DOHH2 (cell line): Measurements from ENCODE around the gene SRA1.
A peak's percentile ranks its signal among the peaks of the same experiment; 100 is the strongest.

ENCODE experiments used
- H3F3A ChIP-seq: fragments of 200-600 bp; sonication (generic), shearing (Covaris generic); 2 replicates; pipeline ENCODE4 v1.6.0; 2016; ENCODE audit warnings: antibody characterized with exemption, mild to moderate bottlenecking; ENCODE audit not compliant: control insufficient read depth, insufficient read depth
- H3K27ac ChIP-seq: fragments of 200-600 bp; sonication (generic); 2 replicates; pipeline ENCODE4 v1.5.1; 2014; ENCODE audit warnings: low read depth, mild to moderate bottlenecking, low read length, moderate library complexity
- H3K27me3 ChIP-seq: fragments of 200-600 bp; sonication (generic); 2 replicates; pipeline ENCODE4 v1.6.1; 2014; ENCODE audit warnings: mild to moderate bottlenecking, low read length, mixed read lengths; ENCODE audit not compliant: control insufficient read depth
- H3K36me3 ChIP-seq: fragments of 200-600 bp; sonication (generic); 2 replicates; pipeline ENCODE4 v1.6.1; 2014; ENCODE audit warnings: mild to moderate bottlenecking, low read length, moderate library complexity, mixed read lengths; ENCODE audit not compliant: control insufficient read depth
- H3K4me1 ChIP-seq: fragments of 200-600 bp; sonication (generic); 2 replicates; pipeline ENCODE4 v1.6.1; 2014; ENCODE audit warnings: mild to moderate bottlenecking, low read length, mixed read lengths; ENCODE audit not compliant: control insufficient read depth
- H3K4me2 ChIP-seq: fragments of 200-600 bp; sonication (generic); 2 replicates; pipeline ENCODE4 v1.6.0; 2014; ENCODE audit warnings: mild to moderate bottlenecking, low read length, moderate library complexity
- H3K4me3 ChIP-seq: fragments of 200-600 bp; sonication (generic); 2 replicates; pipeline ENCODE4 v1.5.1; 2014; ENCODE audit warnings: mild to moderate bottlenecking, low read length, mixed read lengths
- H3K79me2 ChIP-seq: fragments of 200-600 bp; sonication (generic); 2 replicates; pipeline ENCODE4 v1.6.1; 2014; ENCODE audit warnings: mild to moderate bottlenecking, low read length, mixed read lengths; ENCODE audit not compliant: control insufficient read depth
- H3K9me2 ChIP-seq: fragments of 200-600 bp; sonication (generic); replicated peaks from 2 replicates; pipeline ENCODE4 v1.6.1; 2014; ENCODE audit warnings: mild to moderate bottlenecking, low read length, mixed read lengths; ENCODE audit not compliant: control insufficient read depth
- H3K9me3 ChIP-seq: fragments of 200-600 bp; sonication (generic); 2 replicates; pipeline ENCODE4 v1.6.1; 2014; ENCODE audit warnings: antibody characterized with exemption, low read length, mixed read lengths; ENCODE audit not compliant: control insufficient read depth, insufficient read depth
- H4K20me1 ChIP-seq: fragments of 200-600 bp; sonication (generic); 2 replicates; pipeline ENCODE4 v1.6.0; 2014; ENCODE audit warnings: low read depth, mild to moderate bottlenecking, antibody characterized with exemption, low read length, moderate library complexity; ENCODE audit not compliant: control insufficient read depth, insufficient read depth
- EZH2phosphoT487 ChIP-seq: fragments of 200-600 bp; sonication (generic); IDR thresholded peaks from 2 replicates; pipeline ENCODE4 v1.6.1; 2017; ENCODE audit warnings: borderline replicate concordance, mild to moderate bottlenecking, antibody characterized with exemption, low read length, moderate library complexity, mixed read lengths
- TF ChIP-seq, protein P1 (sequence below): fragments of 200-600 bp; sonication (generic); IDR thresholded peaks from one replicate; pipeline ENCODE4 v1.5.1; 2014; ENCODE audit warnings: antibody characterized with exemption, mild to moderate bottlenecking, low read depth, low read length; ENCODE audit not compliant: poor library complexity, severe bottlenecking

SRA1 gene

DNA sequence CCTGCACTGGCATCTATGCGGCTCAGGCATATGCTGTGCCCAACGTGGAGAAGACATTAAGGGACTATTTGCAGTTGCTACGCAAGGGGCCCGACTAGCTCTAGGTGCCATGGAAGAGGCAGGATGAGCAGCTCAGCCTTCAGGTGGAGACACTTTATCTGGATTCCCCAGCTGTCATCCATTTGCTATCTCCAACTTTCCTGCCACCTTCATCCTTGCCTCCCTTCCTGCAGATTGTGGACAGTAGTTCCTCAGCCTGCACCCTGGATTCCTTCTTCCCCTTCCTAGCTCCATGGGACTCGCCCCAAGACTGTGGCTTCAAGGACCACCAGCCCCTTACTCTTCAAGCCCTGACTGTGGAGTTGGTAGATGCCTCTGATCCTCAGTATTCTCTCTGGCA, 9.4 kb upstream of the SRA1 start:
- Histone ChIP-seq H3K4me2 (peak overlapping the region; percentile 92; the same call in 1 of the 2 replicates), H3K27ac (no peak overlapping the region), H3K9me3 (no peaks in the 10 kb centered on the region), H3K27me3 (no peaks in the 10 kb centered on the region), H4K20me1 (no peaks in the 10 kb centered on the region), H3K4me3 (no peak overlapping the region), H3K4me1 (peaks cover 23% of the 10 kb centered on the region), H3F3A (no peaks in the 10 kb centered on the region), H3K36me3 (peaks cover 41% of the 10 kb centered on the region), H3K9me2 (no peaks in the 10 kb centered on the region), H3K79me2 (peaks cover 35% of the 10 kb centered on the region)
- TF ChIP-seq, protein P1, sequence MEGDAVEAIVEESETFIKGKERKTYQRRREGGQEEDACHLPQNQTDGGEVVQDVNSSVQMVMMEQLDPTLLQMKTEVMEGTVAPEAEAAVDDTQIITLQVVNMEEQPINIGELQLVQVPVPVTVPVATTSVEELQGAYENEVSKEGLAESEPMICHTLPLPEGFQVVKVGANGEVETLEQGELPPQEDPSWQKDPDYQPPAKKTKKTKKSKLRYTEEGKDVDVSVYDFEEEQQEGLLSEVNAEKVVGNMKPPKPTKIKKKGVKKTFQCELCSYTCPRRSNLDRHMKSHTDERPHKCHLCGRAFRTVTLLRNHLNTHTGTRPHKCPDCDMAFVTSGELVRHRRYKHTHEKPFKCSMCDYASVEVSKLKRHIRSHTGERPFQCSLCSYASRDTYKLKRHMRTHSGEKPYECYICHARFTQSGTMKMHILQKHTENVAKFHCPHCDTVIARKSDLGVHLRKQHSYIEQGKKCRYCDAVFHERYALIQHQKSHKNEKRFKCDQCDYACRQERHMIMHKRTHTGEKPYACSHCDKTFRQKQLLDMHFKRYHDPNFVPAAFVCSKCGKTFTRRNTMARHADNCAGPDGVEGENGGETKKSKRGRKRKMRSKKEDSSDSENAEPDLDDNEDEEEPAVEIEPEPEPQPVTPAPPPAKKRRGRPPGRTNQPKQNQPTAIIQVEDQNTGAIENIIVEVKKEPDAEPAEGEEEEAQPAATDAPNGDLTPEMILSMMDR: no peak
- TF ChIP-seq EZH2phosphoT487: no peak

DNA sequence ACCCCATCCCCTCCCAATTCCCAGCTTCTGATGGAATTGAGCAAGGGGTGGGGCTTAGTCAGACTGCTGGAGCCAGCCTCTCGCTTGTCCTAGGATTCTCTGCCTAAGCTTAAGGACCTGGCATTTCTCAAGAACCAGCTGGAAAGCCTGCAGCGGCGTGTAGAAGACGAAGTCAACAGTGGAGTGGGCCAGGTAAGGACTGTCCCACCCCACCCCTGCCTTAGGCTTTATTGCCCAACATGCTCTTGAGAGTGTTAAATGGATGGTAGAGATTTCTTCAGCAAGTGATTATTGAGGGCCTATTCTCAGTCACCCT, 8.5 kb upstream of the SRA1 start:
- Histone ChIP-seq H3F3A (no peaks in the 10 kb centered on the region), H3K4me3 (peak overlapping the region; percentile 94), H3K9me3 (no peaks in the 10 kb centered on the region), H3K27me3 (no peaks in the 10 kb centered on the region), H4K20me1 (no peaks in the 10 kb centered on the region), H3K4me1 (peaks cover 23% of the 10 kb centered on the region), H3K4me2 (peak overlapping the region; percentile 92), H3K36me3 (peaks cover 41% of the 10 kb centered on the region), H3K79me2 (peaks cover 35% of the 10 kb centered on the region), H3K27ac (no peak overlapping the region), H3K9me2 (no peaks in the 10 kb centered on the region)
- TF ChIP-seq EZH2phosphoT487: no peak
- TF ChIP-seq, protein P1: no peak

GRCh38 chr5:140565024-140565779, 7.9 kb upstream of the SRA1 start:
- Histone ChIP-seq H3K4me3 (peak overlapping the region; percentile 94), H4K20me1 (no peaks in the 10 kb centered on the region), H3K9me2 (no peaks in the 10 kb centered on the region), H3K4me2 (peak overlapping the region; percentile 92), H3K79me2 (peaks cover 35% of the 10 kb centered on the region), H3K36me3 (peaks cover 40% of the 10 kb centered on the region), H3F3A (no peaks in the 10 kb centered on the region), H3K9me3 (no peaks in the 10 kb centered on the region), H3K4me1 (peaks cover 23% of the 10 kb centered on the region), H3K27ac (peak overlapping the region; percentile 31), H3K27me3 (no peaks in the 10 kb centered on the region)
- TF ChIP-seq, protein P1: no peak
- TF ChIP-seq EZH2phosphoT487: no peak
